Mesenteric fat pad (tissue), 1 donor: ENCODE results near the gene PKMYT1. TPM values are rescaled to one million over a fixed set of nuclear protein-coding genes. Genes with fewer than 3 reads are reported as not detected.

ENCODE experiments used
- DNase-seq: peaks from one replicate; pipeline ENCODE4 v3.0.0-alpha.2; 2020; ENCODE audit warnings: low spot score
- long read RNA-seq: library from polyadenylated mRNA; unstranded; transcript quantifications from one replicate; pipeline ENCODE4 v2.0.0, GENCODE V29; 2020
- total RNA-seq: library from RNA; stranded (reverse); fragmentation: NEBNext Ultra II Directional; extraction: Animal tissue kit (Norgen Biotek cat#: 25700); gene quantifications from one replicate; pipeline ENCODE4 v1.2.1, GENCODE V29; 2021
- donor health status: DM: yes; HTN: yes; CAD: no.

Gene PKMYT1
- 0.58 TPM for total RNA-seq
- long read RNA-seq, partial matches to known transcripts, result 0 of 1 reads
- long read RNA-seq, other reads (novel, unspliced or antisense), result 0 of 1 reads

DNA sequence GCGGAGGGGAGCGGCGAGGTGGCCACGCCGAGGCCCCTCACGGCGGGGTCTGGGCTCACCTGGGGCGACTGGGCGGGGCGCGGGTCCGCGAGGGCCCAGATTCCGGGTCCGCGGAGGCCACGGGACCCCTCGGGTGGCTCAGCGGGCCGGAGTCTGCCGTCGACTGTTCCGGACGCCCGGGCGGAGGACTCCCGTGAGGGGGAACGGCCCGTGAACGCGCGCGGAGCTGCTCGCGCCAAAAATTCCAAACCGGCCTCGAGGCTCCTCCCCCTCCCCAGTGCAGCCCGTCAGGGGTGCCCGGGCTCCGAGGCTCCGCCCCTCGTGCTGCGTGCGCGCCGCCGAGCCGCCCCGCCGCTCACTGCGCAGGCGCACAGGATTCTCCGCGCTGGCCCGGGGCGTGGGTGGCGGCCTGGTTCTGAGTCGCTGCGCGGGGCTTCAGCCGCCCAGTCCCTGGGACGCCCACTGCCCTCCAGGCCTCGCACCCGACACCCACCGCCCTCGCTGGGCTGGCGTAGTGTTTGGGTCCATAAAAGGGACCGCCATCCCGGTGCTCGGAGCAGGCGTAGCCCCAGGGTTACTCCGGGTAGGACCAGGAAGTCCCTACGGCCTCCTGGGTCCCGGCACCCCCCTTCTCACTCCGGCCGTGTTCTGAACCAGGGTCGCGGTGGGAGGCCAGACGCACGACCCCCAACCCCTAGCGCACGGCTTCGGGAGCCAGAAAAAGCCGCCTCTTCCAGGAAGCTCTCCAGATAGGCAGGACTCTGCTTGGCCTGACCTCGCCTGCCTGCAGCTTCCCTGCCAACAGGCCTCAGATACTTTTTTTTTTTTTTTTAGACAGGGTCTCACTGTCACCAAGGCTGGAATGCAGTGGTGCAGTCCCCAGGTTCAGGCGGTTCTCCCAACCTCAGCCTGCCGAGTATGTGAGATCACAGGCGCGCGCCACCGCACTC lies at the start of gene PKMYT1:
PKMYT1 (minus strand) TSS at position 220 of the 950 bp plus-strand sequence. CDS start 789 bp downstream, outside the sequence.
- DNase-seq, result peak; percentile 98

DNA sequence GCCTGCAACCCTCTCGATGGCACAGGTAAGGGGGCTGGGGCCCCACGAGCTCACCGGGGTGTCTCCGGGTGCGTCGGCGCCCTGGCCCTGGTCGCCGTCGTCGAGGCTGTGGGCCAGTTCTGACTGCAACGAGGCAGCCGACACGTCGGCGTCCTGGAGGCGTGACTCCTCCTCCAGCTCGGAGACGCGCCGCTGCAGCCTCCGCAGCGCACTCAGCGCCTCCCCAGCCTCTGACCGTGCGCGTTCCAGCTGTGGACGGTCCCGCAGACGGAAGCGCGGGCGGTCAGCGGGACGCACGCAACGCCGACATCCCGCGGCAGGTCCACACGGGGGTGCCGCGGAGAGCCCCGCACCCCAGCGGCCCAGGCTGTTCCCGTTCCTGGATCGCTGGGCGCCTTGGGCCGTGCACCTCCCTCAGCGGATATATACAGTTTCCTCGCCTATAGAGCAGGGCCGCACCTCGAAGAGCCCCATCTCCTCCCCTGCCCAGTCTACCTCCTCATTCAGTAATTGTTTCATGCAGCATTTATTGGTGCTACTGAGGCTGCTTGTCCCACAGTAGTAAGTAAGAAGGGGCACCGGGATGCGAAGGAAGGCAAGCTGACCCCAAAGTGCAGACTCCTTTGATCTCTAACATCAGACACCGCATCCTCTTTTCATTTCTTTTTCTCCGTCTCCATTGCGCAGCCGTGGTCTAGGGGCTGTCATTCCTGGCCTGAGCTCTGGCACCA lies 49.4 kb upstream of the PKMYT1 start:
- no peak for DNase-seq

DNA sequence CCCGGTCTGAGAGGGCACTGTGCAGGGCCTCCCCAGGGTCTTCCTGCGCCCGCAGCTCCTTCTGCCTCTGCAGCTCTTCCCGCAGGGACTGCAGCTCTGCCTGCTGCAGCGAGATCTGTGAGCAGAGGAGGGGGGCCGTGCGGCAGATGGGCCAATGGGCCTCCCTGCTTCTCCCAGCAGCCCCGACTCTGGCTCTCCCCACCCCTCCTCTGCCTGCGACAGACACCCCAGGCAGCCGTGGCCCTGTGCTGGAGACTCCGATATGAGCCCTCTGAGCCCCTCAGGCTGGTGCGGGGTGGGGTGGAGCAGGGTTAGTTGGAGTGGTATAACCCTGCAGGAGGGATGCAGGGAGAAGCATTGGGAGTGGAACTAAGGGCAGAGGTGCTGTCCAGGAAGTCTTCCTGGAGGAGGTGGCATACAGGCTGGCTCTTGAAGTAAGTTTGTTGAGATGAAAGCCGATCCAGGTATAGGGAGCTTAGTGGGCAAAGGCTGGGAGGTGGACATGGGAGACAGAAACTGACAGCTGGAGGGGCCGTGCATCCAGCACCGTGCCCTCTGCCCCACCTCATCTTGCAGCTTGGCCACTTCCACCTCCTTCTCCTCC lies 48.6 kb upstream of the PKMYT1 start:
- no peak for DNase-seq

DNA sequence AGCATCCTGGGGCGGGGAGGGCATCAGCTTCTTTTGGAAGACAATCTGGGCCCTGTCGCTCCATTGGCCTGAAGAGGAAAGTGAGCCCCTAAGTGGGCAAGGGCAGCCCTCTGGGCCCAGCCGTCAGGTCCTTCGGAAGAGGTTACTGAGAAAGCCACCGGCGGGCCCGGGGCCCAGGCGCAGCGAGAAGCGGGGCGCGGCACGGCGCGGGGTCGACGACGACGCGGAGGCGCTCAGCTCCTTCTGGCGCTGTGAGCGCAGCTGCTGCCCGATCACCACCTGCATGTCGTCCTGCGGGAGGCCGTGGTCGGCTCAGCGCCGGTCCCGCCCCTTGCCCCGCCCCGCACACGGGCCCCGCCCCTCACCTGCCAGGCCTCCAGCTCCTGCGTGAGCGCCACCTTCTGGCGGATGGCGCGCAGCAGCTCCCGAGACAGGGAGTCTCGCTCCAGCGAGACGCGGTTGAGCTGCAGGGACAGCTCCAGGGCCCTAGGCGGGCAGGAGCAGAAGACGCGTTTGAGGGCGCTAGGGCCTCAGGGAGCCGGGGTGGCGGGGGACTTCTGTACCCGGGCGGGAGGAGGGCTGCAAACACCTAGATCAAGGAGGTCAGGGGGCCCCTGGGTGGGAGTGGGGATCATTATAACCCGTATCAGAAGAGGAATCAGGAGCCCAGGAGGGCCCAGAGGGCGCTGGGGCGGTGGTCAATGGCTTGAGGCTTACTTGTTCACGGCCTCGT lies 47.9 kb upstream of the PKMYT1 start:
- DNase-seq, result peak; percentile 94

DNA sequence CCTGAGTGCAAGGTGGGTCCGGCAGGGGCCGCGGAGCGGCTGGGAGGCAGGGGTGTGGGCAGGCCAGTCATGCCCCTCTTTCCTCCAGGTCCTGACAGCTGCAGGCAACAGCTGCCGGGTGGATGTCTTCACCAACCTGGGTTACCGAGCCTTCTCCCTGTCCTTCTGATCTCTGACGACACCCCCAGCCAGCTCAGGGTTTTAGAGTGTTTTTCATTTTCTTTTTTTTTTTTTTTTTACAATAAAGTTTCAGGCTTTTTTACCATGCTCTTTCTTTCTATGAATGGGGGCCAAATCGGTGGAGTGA lies 47.2 kb upstream of the PKMYT1 start:
- no peak for DNase-seq

DNA sequence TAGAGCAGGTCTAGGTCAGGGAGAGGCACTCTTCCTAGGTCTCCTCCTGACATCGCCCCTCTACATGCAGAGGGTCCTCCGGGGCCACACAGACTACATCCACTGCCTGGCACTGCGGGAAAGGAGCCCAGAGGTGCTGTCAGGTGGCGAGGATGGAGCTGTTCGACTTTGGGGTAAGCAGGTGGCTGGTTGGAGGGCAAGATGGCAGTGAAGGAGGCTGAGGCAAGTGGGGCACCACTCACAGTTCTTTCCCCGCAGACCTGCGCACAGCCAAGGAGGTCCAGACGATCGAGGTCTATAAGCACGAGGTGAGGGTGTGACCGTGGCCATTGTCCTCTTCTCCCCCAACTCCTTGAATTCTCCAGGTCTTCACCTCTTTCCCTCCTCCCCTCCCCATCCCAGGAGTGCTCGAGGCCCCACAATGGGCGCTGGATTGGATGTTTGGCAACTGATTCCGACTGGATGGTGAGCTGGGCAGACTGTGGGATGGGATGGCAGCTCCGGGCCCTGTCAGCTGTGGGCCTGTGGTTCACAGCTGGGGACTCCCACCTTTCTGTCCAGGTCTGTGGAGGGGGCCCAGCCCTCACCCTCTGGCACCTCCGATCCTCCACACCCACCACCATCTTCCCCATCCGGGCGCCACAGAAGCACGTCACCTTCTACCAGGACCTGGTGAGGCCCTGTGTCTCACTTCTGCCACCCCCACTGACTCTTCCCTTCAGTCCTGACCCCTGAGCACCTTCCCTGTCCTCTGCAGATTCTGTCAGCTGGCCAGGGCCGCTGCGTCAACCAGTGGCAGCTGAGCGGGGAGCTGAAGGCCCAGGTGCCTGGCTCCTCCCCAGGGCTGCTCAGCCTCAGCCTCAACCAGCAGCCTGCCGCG lies 46.6 kb upstream of the PKMYT1 start:
- no peak for DNase-seq

DNA sequence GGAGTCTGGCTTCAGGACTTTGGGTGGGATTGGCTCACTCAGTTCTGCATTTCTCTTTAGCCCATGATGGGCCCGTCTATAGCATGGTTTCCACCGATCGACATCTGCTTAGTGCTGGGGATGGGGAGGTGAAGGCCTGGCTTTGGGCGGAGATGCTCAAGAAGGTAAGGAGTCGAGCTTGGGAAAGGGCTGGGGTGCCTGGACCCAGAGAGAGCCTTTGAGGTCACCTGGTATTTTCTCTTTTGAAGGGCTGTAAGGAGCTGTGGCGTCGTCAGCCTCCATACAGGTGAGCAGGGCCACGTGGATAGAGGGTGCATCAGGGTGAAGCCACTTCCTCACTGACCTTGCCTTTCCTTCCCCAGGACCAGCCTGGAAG lies 45.7 kb upstream of the PKMYT1 start:
- DNase-seq, result no peak

DNA sequence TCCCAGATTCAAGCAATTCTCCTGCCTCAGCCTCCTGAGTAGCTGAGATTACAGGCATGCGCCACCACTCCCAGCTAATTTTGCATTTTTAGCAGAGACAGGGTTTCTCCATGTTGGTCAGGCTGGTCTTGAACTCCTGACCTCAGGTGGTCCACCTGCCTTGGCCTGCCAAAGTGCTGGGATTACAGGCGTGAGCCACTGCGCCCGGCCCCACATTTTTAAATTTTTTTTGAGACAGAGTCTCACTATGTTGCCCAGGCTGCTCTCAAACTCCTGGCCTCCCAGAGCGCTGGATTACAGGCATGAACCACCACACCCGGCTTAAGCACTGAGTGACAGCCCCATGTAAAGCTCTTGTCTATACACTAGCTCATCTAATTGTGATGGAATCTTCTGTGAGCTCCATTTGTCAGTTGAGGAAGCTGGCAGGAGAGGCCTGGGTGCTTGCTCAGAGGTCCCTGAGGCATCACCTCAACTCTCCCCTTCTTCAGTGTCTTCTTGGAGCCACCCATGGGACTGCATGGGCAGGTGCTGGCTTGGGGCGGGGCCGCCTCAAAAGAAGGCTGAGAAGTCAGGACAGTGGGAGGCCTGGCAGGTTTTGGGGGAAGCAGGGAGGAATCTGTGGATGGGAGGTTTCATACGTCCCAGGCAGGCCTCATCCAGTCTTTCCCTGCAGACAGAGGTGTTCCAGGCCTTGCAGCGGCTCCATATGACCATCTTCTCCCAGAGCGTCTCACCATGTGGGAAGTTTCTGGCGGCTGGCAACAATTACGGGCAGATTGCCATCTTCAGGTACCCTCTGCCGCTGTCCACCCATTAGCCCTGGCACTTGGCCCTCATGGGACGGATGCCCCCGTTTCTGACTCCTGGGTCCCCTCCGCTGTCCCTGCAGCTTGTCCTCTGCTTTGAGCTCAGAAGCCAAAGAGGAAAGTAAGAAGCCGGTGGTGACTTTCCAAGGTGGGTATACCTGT lies 45.1 kb upstream of the PKMYT1 start:
- no peak for DNase-seq

DNA sequence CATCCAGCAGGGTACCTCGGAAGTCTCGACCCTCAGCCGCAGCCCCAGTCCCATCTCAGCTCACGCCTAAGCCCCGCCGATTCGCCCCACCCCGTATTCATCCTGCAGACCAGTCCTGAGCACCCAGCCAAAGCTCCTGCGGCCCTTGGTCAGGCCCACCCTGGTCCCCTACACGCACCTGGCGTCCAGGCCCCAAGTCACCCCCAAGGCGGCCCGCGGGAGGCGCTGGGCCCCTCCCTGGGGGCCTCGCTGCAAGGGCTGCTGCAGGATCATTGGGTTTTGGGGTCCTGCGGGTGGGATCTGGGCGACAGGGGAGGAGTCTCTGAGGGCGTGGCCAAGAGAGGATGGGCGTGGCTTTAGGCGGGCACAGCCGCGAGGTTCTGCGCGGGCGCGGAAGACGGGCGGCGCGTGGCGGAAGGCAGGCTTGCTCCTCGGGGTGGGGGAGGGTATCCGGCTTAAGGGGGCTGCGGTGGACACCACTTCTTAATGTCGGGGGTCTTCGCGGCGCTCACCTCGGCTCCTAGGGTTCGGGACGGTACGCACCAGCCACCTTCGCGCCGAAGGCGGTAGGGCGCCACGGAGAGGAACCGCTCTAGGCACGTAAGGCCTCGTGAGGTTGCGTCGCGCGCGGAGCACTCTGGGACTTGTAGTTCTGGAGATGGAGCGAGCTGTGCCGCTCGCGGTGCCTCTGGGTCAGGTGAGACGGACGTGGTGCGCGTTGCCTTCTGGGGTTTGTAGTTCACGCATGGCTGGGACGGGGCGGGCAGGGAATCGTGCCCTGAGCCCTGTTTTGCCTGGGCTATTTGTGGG lies 43.6 kb upstream of the PKMYT1 start, which contains the start of the genes HCFC1R1 and THOC6:
HCFC1R1 (minus strand) TSS at position 274 of the 810 bp plus-strand sequence; CDS start at position 273, 1 bp downstream.
THOC6 (plus strand) TSS at position 367 of the 810 bp plus-strand sequence; CDS start at position 659, 292 bp downstream.
- DNase-seq, result peak; percentile 99

DNA sequence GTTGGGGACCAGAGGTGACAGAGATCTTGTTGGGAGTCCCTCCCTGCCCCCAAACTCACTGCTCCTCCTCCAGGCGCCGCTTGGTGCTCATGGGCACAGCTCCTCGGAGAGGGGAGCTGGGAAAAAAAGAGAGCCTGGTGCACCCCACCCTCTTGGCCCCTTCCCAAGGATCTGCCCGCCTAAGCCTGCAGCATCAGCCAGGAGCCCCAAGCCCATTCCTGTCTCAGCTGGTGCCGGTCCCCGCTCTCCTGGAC lies 43.1 kb upstream of the PKMYT1 start:
- DNase-seq, result no peak

DNA sequence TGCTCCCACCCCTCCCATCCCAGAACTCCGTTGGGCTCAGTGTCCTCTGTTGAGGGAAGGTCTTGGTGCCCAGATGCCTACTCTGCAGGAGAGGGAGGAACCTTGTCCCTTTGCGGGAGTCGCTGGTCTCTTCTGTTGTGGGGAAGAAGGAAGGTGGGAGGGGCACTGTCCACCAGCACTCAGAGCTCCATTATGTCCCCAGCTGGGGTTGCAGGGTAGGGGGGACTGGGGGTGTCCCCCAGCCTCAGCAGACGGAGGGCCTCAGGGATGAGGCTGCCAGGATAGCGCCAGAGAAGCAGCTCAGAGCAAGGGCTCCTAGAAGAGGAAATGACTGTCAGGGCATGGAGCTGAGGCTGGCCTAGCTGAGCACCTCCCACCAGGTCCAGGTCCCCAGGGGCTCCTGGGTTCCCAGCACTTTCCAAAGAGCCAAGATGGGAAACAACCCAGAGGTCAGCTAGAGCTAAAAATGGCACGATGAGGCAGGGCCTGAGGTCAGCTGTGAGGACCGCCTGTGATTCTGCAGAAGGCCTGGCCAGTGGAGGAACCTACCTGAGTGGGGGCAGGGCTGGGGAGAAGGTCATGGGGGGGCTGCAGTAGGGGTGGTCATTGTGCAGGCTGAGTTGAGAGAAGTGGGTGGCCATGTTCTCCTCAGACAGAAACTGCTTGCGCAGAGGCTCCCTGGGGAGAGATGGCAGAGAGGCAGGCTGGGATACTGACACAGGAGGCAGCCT lies 42.6 kb upstream of the PKMYT1 start:
- DNase-seq, result no peak

DNA sequence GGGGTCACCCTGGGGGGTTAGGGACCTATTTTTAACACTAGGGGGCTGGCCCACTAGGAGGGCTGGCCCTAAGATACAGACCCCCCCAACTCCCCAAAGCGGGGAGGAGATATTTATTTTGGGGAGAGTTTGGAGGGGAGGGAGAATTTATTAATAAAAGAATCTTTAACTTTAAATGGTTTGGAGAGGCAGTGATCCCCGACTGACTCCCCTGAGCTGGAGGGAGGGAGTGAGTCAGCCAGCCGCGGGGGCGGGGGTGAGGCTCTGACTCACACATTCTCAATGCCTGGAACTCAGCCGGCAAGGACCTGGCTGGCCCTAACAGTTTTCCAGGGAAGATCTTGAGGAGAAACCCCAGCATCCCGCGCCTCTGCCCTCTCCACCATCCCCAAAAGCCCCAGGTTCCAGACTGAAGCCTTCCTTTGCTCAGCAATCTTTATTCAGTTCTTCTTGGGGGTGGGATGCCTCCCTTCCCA lies 42.0 kb upstream of the PKMYT1 start:
- DNase-seq, result peak; percentile 97

DNA sequence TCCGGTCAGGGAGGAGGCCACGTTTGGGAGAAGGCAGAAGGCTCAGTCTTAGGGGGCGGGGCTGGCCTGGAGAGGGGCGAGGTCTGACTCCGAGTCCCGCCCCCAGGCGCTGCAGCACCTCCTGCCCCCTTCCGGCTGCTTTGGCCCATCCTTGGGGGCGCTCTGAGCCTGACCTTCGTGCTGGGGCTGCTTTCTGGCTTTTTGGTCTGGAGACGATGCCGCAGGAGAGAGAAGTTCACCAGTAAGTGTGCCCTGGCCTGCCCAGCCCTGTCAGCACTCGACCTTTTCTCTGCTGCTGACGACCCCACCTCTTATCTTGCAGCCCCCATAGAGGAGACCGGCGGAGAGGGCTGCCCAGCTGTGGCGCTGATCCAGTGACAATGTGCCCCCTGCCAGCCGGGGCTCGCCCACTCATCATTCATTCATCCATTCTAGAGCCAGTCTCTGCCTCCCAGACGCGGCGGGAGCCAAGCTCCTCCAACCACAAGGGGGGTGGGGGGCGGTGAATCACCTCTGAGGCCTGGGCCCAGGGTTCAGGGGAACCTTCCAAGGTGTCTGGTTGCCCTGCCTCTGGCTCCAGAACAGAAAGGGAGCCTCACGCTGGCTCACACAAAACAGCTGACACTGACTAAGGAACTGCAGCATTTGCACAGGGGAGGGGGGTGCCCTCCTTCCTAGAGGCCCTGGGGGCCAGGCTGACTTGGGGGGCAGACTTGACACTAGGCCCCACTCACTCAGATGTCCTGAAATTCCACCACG lies 41.4 kb upstream of the PKMYT1 start:
- DNase-seq, result peak; percentile 92

DNA sequence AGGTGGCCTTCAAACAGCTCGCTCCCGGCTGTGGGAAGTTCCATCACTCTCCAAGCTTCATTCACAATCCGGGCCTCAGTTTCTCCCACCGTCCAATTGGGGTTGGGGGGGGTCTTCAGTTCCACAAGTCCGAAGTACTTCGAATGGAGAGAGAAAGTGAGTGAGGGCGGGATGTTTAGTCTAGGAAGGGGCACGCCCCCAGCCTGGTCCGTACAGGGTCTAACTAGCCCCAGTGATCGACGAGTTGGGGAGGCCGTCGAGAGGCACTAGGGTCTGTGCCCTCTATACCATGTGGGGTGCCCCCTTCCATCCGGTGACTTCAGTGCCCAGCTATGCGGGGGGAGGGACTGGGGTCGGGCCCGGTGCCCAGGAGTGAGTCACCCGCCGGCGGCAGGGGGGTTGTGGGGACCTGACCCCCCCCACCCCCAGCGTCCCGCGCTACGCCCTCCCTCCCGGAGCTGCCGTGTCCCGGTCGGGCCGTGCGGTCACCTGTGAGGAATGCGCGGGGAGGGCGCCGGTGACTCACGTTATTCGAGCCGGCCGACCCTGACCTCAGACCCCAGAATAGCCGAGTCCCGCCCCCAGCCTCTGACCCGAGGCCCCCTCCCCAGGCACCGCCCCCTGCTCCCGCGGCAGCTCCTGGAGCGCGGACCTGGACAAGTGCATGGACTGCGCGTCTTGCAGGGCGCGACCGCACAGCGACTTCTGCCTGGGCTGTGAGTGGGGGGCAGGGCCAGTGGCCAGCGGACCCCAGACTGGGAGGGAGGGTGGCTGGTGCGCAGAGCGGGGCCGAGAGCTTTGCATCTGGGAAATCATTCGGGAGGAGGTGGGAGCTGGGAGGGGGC lies 40.6 kb upstream of the PKMYT1 start:
- DNase-seq, result peak; percentile 96

DNA sequence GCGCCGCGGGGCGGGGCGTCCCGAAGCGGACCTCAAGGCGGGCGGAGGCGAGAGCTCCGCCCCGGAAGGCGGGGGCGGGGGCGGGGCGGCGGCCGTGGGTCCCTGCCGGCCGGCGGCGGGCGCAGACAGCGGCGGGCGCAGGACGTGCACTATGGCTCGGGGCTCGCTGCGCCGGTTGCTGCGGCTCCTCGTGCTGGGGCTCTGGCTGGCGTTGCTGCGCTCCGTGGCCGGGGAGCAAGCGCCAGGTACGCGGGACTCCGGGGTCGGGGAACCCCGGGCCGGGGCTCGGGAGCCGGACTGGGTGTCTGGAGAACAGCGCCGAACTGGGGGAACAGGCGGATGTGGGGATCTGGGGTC lies 40.0 kb upstream of the PKMYT1 start, which contains the start of gene TNFRSF12A:
TNFRSF12A (plus strand) TSS at position 122 of the 357 bp plus-strand sequence; CDS start at position 152, 30 bp downstream.
- DNase-seq, result peak; percentile 93
